GM12872 (cell line): ENCODE data around the gene ZCWPW2.
A peak's percentile ranks its signal among the peaks of the same experiment; 100 is the strongest.

Experiments used
- TF ChIP-seq, protein P1 (sequence below): IDR thresholded peaks from 3 replicates; pipeline ENCODE4 v1.5.1; 2011; ENCODE audit warnings: low read depth, mild to moderate bottlenecking, low read length, moderate library complexity; ENCODE audit not compliant: insufficient read depth

ZCWPW2 gene

DNA sequence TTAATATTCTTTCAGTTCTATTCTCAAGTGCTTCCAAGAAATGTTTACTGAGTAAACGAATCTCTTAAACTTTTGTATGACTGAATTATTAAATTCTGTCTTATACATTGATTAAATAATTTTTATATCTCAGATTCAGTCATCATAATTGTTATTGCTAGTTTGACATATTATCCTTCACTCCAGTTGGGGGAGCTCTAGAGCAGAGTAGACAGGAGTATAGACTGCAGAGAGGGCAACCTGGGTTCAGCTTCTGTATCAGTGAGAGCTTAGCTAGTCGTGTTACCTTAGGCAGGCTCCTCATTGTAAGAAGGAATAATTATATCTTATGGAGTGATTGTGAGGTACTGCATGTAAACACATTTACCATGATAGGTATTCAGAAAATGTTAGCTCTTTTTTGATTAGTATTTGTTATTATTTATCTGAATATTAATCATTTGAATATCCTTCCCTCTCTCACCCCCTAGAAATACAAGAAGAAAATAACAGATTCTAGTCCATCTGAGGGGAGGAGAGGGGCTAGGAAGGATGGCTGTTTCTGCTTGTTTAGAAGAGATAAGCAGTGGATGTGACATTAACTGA is 31.0 kb upstream of the ZCWPW2 start:
- TF ChIP-seq, protein P1, sequence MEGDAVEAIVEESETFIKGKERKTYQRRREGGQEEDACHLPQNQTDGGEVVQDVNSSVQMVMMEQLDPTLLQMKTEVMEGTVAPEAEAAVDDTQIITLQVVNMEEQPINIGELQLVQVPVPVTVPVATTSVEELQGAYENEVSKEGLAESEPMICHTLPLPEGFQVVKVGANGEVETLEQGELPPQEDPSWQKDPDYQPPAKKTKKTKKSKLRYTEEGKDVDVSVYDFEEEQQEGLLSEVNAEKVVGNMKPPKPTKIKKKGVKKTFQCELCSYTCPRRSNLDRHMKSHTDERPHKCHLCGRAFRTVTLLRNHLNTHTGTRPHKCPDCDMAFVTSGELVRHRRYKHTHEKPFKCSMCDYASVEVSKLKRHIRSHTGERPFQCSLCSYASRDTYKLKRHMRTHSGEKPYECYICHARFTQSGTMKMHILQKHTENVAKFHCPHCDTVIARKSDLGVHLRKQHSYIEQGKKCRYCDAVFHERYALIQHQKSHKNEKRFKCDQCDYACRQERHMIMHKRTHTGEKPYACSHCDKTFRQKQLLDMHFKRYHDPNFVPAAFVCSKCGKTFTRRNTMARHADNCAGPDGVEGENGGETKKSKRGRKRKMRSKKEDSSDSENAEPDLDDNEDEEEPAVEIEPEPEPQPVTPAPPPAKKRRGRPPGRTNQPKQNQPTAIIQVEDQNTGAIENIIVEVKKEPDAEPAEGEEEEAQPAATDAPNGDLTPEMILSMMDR = peak; percentile 62; the same call in 2 of the 3 replicates

DNA sequence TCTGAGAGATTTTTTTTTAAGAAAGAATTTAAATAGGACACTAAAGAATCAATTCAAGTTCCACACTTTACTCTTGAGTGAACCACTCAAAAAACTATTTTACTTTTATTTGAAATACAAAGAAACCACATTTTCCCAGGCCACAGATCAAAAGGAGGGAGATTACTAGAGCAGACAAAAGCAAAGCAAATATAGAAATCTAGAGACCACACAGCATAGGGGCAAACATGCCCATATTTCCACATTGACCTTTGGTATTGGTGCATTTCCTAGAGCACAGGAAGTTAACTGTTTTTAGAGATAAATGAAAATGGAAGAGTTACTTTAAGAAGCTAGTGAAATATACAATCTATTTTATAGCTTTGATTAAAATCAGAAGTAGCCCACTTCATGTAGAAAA is 27.5 kb upstream of the ZCWPW2 start:
- TF ChIP-seq, protein P1 = no peak

DNA sequence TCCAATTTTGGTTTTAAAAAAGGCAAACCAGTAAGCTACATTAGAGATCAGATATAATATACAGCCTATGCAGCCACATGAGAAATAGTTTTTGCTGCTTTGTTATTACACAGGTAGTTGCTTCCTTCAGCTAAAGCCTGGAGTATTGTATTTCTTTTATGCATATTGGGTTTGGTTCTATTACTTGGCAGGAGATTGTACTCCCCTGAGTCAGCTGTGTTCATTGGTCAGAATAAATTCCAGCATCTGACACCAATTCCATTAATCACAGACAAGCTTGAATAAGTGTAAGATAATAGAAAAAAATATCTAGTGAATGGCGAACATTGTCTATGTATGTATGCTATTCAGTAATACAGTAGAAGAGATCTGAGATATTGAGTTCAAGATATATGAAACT is 26.1 kb upstream of the ZCWPW2 start:
- TF ChIP-seq, protein P1 = no peak

DNA sequence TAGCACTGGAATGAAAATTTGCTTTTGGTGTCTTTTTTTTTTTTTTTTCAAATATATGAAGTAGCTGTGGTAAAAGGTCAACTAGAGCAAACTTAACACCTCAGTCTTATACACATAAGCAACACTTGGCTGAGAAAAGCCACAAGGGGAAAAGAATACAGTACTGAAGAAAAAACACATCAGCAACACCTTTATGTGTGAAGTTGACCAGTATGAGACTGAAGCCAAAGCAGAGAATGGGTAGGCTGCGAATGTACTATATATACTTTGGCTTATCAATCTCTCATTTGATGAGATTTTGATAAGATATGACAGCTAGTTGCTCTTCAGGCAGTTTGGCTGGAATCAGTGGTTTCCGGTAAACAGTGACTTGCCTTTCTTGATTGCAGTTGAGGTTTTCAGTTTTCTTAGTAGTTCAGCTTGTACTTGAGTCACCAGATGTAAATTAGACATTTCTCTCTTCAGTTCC is 22.0 kb upstream of the ZCWPW2 start:
- TF ChIP-seq, protein P1 = no peak

DNA sequence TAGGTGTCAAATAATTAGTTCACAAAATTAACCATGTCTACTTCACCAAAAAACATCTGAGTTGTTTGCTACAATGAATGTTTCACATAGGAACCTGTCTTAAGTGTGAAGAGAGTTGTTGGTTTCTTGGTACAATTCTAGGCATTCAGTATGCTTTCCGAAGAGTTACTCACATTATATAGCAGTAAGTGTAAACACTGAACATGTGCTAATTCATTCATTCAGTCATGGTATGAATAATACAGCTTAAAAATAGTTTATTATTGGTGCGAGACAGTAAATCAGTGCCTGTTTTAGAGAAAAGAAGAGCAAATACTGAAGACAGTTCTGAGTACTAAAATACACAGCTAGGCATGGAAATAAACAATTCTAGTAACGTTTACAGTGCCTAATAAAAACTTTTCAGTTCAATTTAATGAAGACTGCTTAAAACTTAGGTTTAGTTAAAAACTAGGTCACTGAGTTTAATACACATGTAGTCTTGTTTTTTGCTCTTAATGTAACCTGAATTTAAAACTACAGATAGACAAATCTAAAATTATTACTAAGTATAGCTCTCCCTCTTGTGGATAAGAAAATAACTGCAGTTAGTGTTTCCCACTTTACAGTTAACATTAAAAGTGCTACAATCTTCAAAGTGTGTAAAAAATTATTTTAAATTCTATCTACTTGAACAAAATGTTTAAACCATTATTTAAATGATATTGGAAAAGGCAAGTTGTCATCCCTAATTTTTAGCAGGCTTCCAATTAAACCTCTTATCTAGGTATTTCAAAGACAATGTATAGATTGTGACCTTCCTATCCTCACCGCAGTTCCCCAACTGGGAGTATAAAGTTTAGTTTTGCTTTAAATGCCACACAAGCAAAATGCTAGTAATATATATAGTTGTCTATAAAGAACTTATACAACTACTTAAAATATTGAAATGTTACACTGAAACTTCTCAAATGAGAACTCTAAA is 20.1 kb upstream of the ZCWPW2 start:
- TF ChIP-seq, protein P1 = peak; percentile 39; the same call in 1 of the 3 replicates

DNA sequence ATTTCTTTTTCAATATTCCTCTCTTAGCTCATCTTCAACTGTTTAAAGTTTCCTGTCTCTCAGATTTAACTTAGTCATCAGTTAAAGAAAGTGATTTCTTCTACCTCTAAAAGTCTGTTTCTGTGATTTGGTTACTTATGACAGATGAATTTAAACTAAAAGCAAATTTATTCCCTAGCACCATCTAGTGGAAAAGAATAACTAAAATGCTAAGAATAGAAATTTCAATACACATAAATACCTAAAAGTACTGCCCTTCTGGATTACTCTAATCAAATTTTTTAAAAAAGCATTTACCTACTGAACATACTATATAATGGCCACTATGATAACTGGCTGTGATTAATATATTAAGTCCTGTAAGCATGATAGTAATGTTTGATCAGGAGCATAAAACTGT is 14.0 kb upstream of the ZCWPW2 start:
- TF ChIP-seq, protein P1 = no peak

DNA sequence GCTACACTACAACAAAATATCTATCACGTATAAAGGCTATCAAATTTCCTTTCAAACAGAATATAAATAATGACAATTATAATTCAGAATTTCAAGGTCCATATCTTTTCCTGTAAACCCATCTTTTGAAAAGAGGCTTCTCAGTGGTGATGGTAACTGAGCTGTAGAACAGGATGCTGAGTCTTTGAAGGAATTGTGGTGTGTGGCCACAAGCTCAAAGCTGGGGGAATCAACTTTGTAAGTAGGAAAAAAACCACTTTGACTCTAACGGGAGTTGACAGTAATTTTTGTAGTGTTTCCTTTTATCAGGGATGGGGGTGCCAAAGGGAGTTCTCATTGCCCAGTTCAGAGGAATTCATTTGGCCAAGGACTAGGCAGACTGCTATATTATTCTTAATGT is 13.3 kb upstream of the ZCWPW2 start:
- TF ChIP-seq, protein P1 = no peak
